HG02840 (cell line): ENCODE results near the gene HSPA9.
"Not testable (repeated sequence)": the region's sequence is repeated elsewhere in the genome, so short reads cannot be mapped to it uniquely, and the experiment has no call there.

ENCODE experiments used
- ATAC-seq: cut with Tn5 transposase; IDR thresholded peaks from one replicate; pipeline ENCODE4 v1.9.1; 2021; ENCODE audit warnings: mild to moderate bottlenecking, moderate library complexity, moderate number of reproducible peaks; ENCODE audit not compliant: unreplicated experiment, low FRiP score

HSPA9 gene

DNA sequence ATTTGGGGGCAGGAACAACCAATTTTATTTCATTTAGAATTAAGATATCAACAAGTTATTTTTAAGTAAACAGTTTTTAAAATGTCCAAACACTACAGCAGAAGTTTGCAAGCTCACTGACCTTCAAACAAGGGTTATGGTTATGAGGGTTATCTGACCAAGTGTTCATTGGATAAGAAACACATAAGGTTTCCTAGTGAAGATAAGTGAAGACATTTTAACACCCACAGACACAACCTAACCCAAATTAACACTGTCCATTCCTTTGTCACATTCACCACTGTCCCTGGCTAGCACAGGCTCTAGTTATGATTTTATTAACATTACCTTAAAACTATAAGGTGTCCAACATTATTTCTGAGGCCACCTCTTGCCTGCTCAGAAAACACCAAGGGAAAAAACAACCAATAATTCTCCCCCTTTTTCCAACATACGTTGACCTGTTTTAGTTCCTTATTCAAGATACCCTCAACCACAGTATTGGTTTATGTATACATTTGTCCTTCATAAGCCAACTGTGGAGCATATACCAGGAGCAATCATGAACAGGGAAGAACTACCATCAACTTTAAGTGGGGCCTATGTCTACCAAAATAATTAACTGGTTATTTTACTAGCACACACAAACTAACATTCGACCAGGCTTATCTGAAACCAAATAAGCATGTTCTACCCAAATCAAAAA is 36.1 kb downstream of the HSPA9 start:
- no peak for ATAC-seq

DNA sequence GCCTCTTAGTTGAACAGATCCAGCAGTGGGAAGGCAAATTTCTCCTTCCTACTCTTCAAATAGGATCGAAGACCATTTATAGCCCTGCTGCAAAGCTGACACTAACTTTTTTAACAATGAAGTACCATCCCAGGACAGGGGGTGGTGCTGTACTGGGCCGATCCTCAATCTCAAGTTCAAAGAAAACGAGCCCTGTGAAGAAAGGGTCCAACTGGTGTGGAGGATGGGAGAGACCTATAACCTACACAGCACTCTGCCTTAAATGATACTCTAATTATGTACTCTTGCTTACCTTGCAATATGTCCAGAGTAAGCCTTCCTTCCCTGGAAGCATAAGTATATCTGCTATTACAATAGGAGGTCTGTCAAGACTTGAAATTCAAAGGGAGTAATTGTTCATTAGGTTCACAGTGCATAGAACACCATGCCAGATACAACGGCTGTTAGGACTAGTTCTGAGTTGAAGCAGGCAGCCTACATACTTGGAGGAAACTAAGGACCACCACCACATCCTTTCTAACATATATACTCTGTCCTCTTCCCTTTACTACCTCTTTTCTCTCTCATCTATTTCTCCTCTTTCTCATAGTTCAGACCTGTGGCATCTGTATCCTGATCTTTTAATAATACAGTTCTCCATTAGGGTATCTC is 38.4 kb downstream of the HSPA9 start:
- no peak for ATAC-seq

DNA sequence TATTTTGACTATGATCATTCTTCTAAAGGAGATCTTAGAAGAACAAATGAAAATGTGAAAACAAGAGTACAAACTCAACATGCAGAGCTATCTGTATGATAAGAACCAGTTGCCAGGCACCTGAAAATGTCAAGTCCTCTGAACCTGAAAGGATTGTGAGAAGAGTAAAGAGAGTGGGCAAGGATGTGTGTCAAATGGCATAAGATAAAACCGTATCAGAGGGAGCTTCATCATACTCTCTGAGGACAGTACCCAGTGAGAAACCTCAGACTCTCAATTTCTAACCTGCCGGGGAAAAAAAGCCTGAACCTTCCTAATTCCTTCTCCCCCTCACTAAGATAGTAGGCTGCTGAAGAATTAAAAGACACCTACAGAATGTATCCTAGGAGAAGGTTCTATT is 39.0 kb downstream of the HSPA9 start:
- ATAC-seq: no peak

- ATAC-seq: no peak
Observed at GRCh38 chr5:138533973-138534941, 40.9 kb downstream of the HSPA9 start.

- no peak for ATAC-seq
Observed at GRCh38 chr5:138529812-138530211, 45.4 kb downstream of the HSPA9 start.

- ATAC-seq: no peak
Observed at GRCh38 chr5:138528744-138529469, 46.3 kb downstream of the HSPA9 start.

DNA sequence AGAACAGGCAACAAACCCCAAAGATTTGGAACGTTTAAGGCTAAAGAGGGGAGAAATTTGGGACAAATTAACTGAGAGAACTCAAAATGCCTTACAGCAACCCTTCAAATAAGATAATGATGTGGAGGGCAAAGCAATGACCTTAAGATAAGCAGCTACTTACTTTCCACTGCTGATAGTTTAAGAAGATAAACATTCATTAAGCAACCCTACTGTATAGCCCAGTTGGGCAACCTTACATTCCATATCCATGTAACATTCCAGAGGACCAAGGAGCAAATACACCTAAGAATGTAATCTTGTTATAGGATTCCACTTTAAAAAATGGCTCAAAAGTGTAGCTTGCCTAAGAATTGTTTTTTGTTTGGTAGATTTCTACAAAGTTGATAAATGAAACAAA is 47.0 kb downstream of the HSPA9 start:
- no peak for ATAC-seq

- no peak for ATAC-seq
Observed at GRCh38 chr5:138527170-138527569, 48.0 kb downstream of the HSPA9 start.

DNA sequence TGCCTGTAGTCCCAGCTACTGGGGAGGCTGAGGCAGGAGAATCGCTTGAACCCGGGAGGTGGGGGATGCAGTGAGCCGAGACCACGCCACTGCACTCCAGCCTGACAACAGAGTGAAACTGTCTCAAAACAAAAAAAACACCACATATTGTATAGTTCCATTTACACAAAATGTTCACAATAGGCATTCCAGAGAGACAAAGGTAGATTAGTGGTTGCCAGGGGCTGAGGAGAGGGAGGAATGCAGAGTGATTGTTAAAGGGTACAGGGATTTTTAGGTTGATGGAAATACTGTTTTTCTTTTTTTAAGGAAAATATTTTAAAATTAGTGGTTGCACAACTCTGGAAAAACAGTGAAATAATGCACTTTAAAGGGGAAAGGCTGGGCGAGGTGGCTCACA is 51.8 kb downstream of the HSPA9 start:
- no peak for ATAC-seq

DNA sequence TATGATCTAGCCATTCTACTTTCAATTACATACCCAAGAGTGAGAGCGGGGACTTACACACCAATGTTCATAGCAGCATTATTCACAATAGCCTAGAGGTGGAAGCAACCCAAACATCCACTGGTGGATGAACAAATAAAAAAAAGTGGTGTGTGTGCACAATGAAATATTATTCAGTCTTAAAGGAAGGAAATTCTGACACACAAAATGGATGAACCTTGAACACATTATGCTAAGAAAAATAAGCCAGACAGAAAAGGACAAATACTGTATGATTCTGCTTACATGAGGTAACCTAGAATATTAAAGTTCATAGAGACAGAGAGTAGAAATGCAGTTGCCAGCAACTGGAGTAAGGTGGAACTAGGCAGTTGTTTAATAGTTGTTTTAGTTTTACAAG is 54.2 kb downstream of the HSPA9 start:
- no peak for ATAC-seq

- ATAC-seq: no peak
Observed at GRCh38 chr5:138517437-138517836, 57.8 kb downstream of the HSPA9 start.

DNA sequence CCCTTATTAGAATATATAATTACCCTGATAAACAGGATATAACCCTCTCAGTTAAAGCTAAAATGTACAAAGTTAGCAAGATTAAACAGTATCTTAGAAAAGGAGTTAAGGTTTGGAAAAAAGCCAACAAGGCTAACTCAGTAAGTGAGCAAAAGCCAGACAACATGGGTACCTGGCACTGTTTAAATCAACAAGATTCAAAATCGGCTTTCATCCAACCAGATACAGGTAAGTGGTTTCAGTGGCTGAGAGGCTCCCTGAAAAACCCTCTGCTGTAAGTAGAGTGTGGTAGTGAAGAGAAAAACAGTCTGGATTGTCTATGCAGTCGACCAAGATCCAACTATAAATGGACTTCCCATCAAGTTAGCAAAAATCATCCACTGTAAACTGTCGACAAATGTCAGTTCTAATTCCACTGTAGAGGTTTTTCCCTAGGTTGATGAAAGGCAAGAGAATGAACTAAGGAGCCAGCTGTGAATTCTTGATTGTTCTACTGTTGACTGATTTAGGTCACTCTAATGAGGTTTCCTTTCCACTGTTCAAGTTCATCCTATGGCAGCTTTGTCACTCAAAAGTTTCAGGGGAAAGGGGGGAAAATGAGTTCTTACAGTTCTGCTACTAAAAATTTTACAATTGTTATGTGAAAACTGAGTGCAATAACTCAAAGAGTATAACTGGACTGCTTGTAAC is 59.5 kb downstream of the HSPA9 start:
- no peak for ATAC-seq

DNA sequence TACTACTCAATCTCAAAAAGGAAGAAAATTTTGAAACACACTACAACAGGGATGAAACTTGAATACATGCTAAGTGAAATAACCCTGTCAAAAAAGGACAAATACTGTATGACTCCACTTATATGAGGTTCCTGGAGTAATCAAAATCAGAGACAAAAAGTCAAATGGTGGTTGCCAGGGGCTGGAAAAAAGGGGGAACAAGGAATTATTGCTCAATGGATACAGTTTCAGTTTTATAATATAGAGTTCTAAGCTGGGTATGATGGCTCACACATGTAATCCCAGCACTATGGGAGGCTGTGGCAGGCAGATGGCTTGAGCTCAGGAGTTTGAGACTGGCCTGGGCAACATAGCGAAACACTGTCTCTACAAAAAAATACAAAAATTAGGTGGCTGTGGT is 61.2 kb downstream of the HSPA9 start:
- no peak for ATAC-seq

DNA sequence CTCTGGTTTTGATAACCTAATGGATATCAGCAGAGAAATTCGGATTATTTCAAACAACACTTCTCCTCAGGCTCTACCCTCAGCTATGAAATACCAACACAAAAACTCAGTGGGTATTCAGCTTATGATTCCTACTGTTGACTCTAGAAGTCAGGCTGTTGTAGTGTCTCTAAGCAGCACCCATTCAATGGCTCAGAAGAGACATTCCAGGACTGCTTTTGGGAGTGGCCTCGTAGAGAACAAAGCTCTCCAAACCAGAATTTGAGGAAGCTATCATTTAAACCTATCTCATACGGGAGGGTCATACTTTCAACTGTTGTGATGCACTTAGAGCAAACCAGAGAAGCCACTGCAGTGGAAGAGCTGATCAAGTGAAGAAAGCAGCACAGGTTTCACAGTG is 66.2 kb downstream of the HSPA9 start:
- ATAC-seq: no peak

GRCh38 chr5:138507485-138507884 is 67.7 kb downstream of the HSPA9 start:
- ATAC-seq: not testable (repeated sequence)

- no peak for ATAC-seq
Observed at GRCh38 chr5:138506370-138507306, 68.6 kb downstream of the HSPA9 start.

GRCh38 chr5:138504799-138505198 is 70.4 kb downstream of the HSPA9 start:
- ATAC-seq: no peak
